IMR-90 (cell line): ENCODE results near the gene ZNF518B. TPM values are rescaled to one million over a fixed set of nuclear protein-coding genes. Genes with fewer than 3 reads are reported as not detected.

Source experiments
- ATAC-seq: fragments of 200-7000 bp; cut with Tn5 transposase; 2 replicates; pipeline ENCODE4 v1.9.1; 2020; ENCODE audit warnings: low read depth, mild to moderate bottlenecking, moderate library complexity
- BruUV-seq: library from RNA; stranded (reverse); fragments of 400-500 nt; replicated peaks from 2 replicates; lab custom pipeline; 2021; lab: Mats Ljungman, UMichigan
- CTCF ChIA-PET: fragments of 300-600 bp; formaldehyde crosslinking; extraction: SDS; loops from one replicate; lab custom pipeline; 2021; ENCODE audit warnings: antibody characterized with exemption; lab: Yijun Ruan, JAX
- POLR2A ChIA-PET: fragments of 300-600 bp; sonication (Branson Sonifier 250); formaldehyde crosslinking; loops from one replicate; lab custom pipeline; 2022; ENCODE audit warnings: antibody characterized with exemption; ENCODE audit not compliant: unreplicated experiment; lab: Charles Lee
- DNase-seq: peaks from one replicate; pipeline ENCODE4 v3.0.0; 2013
- H2AFZ ChIP-seq: replicated peaks from 2 replicates; pipeline ENCODE3; 2013; ENCODE audit warnings: low read length, mild to moderate bottlenecking; ENCODE audit not compliant: poor library complexity
- H2AK5ac ChIP-seq: 2 replicates; pipeline ENCODE4 v1.6.1; 2013; ENCODE audit warnings: low read depth, low read length, inconsistent platforms
- H2AK9ac ChIP-seq: replicated peaks from 2 replicates; pipeline ENCODE3; 2013; ENCODE audit warnings: mild to moderate bottlenecking, low read depth, low read length, moderate library complexity; ENCODE audit not compliant: poor library complexity
- H2BK120ac ChIP-seq: 2 replicates; pipeline ENCODE4 v1.6.1; 2013; ENCODE audit warnings: low read depth, low read length, inconsistent platforms
- H2BK15ac ChIP-seq: 3 replicates; pipeline ENCODE4 v1.6.1; 2013; ENCODE audit warnings: low read depth, low read length, inconsistent platforms
- H2BK20ac ChIP-seq: 2 replicates; pipeline ENCODE4 v1.6.1; 2013; ENCODE audit warnings: low read depth, mild to moderate bottlenecking, inconsistent platforms, low read length, moderate library complexity
- H2BK5ac ChIP-seq: 2 replicates; pipeline ENCODE4 v1.6.1; 2013; ENCODE audit warnings: mild to moderate bottlenecking, low read depth, low read length, inconsistent platforms; ENCODE audit not compliant: poor library complexity, severe bottlenecking
- H3K14ac ChIP-seq: replicated peaks from 2 replicates; pipeline ENCODE4 v1.6.1; 2013; ENCODE audit warnings: low read depth, low read length, inconsistent platforms
- H3K18ac ChIP-seq: 2 replicates; pipeline ENCODE4 v1.6.1; 2013; ENCODE audit warnings: low read depth, low read length, control low read depth
- H3K23ac ChIP-seq: 2 replicates; pipeline ENCODE4 v1.6.1; 2013; ENCODE audit warnings: low read depth, low read length, inconsistent platforms
- H3K27ac ChIP-seq: 2 replicates; pipeline ENCODE4 v1.5.1; 2013; ENCODE audit warnings: mild to moderate bottlenecking, control low read depth, low read length; ENCODE audit not compliant: insufficient read depth
- H3K27me3 ChIP-seq: 2 replicates; pipeline ENCODE4 v1.6.1; 2013; ENCODE audit warnings: low read length; ENCODE audit not compliant: control insufficient read depth, insufficient read depth
- H3K36me3 ChIP-seq: 2 replicates; pipeline ENCODE4 v1.6.1; 2013; ENCODE audit warnings: low read length, mixed read lengths; ENCODE audit not compliant: control insufficient read depth, insufficient read depth
- H3K4ac ChIP-seq: 2 replicates; pipeline ENCODE4 v1.6.1; 2013; ENCODE audit warnings: low read depth, low read length, inconsistent platforms
- H3K4me1 ChIP-seq: 2 replicates; pipeline ENCODE4 v1.6.1; 2013; ENCODE audit warnings: low read length, mixed read lengths; ENCODE audit not compliant: control insufficient read depth, insufficient read depth
- H3K4me2 ChIP-seq: 2 replicates; pipeline ENCODE4 v1.6.1; 2013; ENCODE audit warnings: low read depth, mild to moderate bottlenecking, control low read depth, low read length, moderate library complexity
- H3K4me3 ChIP-seq: 2 replicates; pipeline ENCODE4 v1.5.1; 2013; ENCODE audit warnings: low read depth, mild to moderate bottlenecking, control low read depth, low read length, moderate library complexity; ENCODE audit not compliant: insufficient read depth
- H3K56ac ChIP-seq: 2 replicates; pipeline ENCODE4 v1.6.1; 2013; ENCODE audit warnings: low read length, inconsistent platforms; ENCODE audit not compliant: insufficient read depth; ENCODE audit errors: extremely low read depth
- H3K79me1 ChIP-seq, 2 experiments: 2 replicates each; pipeline ENCODE4 v1.6.1; 2013; ENCODE audit warnings: low read length in 2 of 2, inconsistent platforms in 1 of 2, low read depth in 1 of 2
- H3K9ac ChIP-seq: 2 replicates; pipeline ENCODE4 v1.6.1; 2013; ENCODE audit warnings: low read depth, low read length, control low read depth
- H3K9me1 ChIP-seq: 2 replicates; pipeline ENCODE4 v1.6.1; 2013; ENCODE audit warnings: low read length, inconsistent platforms; ENCODE audit not compliant: insufficient read depth
- H3K9me3 ChIP-seq: 2 replicates; pipeline ENCODE4 v1.6.1; 2013; ENCODE audit warnings: low read length; ENCODE audit not compliant: control insufficient read depth, insufficient read depth
- H4K20me1 ChIP-seq: 2 replicates; pipeline ENCODE4 v1.6.1; 2013; ENCODE audit warnings: low read length, inconsistent platforms; ENCODE audit not compliant: insufficient read depth
- H4K5ac ChIP-seq: 2 replicates; pipeline ENCODE4 v1.6.1; 2013; ENCODE audit warnings: mild to moderate bottlenecking, low read depth, low read length, control low read depth
- H4K8ac ChIP-seq, 2 experiments: 2 replicates each; pipeline ENCODE4 v1.6.1; 2013; ENCODE audit warnings: low read depth in 2 of 2, low read length in 2 of 2, control low read depth in 1 of 2, inconsistent platforms in 1 of 2
- H4K91ac ChIP-seq: 2 replicates; pipeline ENCODE4 v1.6.1; 2013; ENCODE audit warnings: low read depth, low read length, inconsistent platforms; ENCODE audit not compliant: insufficient read depth
- BHLHE40 ChIP-seq: fragments of 150-350 bp; IDR thresholded peaks from 2 replicates; pipeline ENCODE4 v1.6.1; 2016; ENCODE audit warnings: mild to moderate bottlenecking, low read depth, low read length
- CEBPB ChIP-seq: IDR thresholded peaks from 2 replicates; pipeline ENCODE4 v1.6.1; 2012; ENCODE audit warnings: low read depth, low read length, improper control_type of control experiment
- CTCF ChIP-seq: conservative IDR thresholded peaks from 2 replicates; pipeline ENCODE4 v1.5.1; 2012; ENCODE audit warnings: mild to moderate bottlenecking, low read depth, low read length, improper control_type of control experiment
- MAFK ChIP-seq: IDR thresholded peaks from 2 replicates; pipeline ENCODE4 v1.6.1; 2012; ENCODE audit warnings: low read depth, low read length, improper control_type of control experiment
- MAZ ChIP-seq: IDR thresholded peaks from 2 replicates; pipeline ENCODE4 v1.6.1; 2012; ENCODE audit warnings: low read depth, mild to moderate bottlenecking, low read length, improper control_type of control experiment, moderate library complexity, borderline replicate concordance
- MXI1 ChIP-seq: IDR thresholded peaks from 2 replicates; pipeline ENCODE4 v1.6.1; 2012; ENCODE audit warnings: low read depth, mild to moderate bottlenecking, low read length, moderate library complexity, borderline replicate concordance
- NFE2L2 ChIP-seq: fragments of 150-350 bp; IDR thresholded peaks from 2 replicates; pipeline ENCODE4 v1.6.1; 2016; ENCODE audit warnings: low read depth, mild to moderate bottlenecking, low read length
- POLR2A ChIP-seq: IDR thresholded peaks from 2 replicates; pipeline ENCODE4 v1.6.1; 2012; ENCODE audit warnings: mild to moderate bottlenecking, low read depth, low read length
- RAD21 ChIP-seq: IDR thresholded peaks from 2 replicates; pipeline ENCODE4 v1.6.1; 2012; ENCODE audit warnings: low read length, improper control_type of control experiment
- SMC3 ChIP-seq: fragments of 150-350 bp; IDR thresholded peaks from 2 replicates; pipeline ENCODE4 v1.6.1; 2016; ENCODE audit warnings: low read depth, mild to moderate bottlenecking, antibody characterized with exemption, low read length, moderate library complexity
- USF2 ChIP-seq: fragments of 150-350 bp; IDR thresholded peaks from 2 replicates; pipeline ENCODE4 v1.6.1; 2017; ENCODE audit warnings: mild to moderate bottlenecking, antibody characterized with exemption, low read length, low read depth
- WGBS, 2 experiments: methylation state at CpG; one replicate each; pipeline versions ENCODE4 v1.1.5 to v1.1.7; 2013; ENCODE audit warnings: missing lambda C conversion rate in 2 of 2; ENCODE audit not compliant: insufficient read length in 1 of 2; ENCODE audit errors: extremely low coverage in 2 of 2; 5-methylcytosine and 5-hydroxymethylcytosine counted together
- dilution Hi-C: fragments of 300-500 bp; cut with HindIII; formaldehyde crosslinking; loops from one replicate; pipeline ENCODE4 v1.14.3; 2018; ENCODE audit warnings: low sequenced_read_pairs; ENCODE audit not compliant: unreplicated experiment
- in situ Hi-C: fragments of 300-500 bp; cut with MboI; formaldehyde crosslinking; loops from 3 replicates; pipeline ENCODE4 v1.14.3; 2019; ENCODE audit warnings: low sequenced_read_pairs, inconsistent platforms, mixed read lengths
- intact Hi-C: fragments of 100-400 bp; cut with micrococcal nuclease; formaldehyde crosslinking; loops from 2 replicates; pipeline ENCODE4 v1.10.0; 2022
- polyA plus RNA-seq, 3 experiments: library from polyadenylated mRNA; depleted of rRNA; stranded (reverse); fragments of >200 nt; gene quantifications; 2 replicates each; pipeline ENCODE4 v1.2.3, GENCODE V29; 2012; ENCODE audit warnings: low replicate concordance in 1 of 3
- total RNA-seq: library from RNA; depleted of rRNA; stranded (reverse); fragments of >200 nt; gene quantifications from 2 replicates; pipeline ENCODE4 v1.2.3, GENCODE V29; 2012
- TF ChIP-seq, protein P1 (sequence below): fragments of 150-350 bp; IDR thresholded peaks from 2 replicates; pipeline ENCODE4 v1.6.1; 2016; ENCODE audit warnings: low read depth, mild to moderate bottlenecking, low read length, moderate library complexity, borderline replicate concordance

ZNF518B gene
- total and polyA plus RNA-seq, 2 of the 4 experiments (the other 2 are of a cell fraction): 7.3 to 56.8 TPM

GRCh38 chr4:10455133-10455532, 2.1 kb downstream of the ZNF518B start:
- Histone ChIP-seq H3K4me3 (no peak overlapping the region), H3K4me2 (no peak overlapping the region), H3K23ac (no peak overlapping the region), H2BK15ac (no peak overlapping the region), H2AFZ (no peak overlapping the region), H3K27ac (no peak overlapping the region), H3K14ac (no peak overlapping the region), H3K4ac (no peak overlapping the region), H3K4me1 (no peaks in the 10 kb centered on the region), H3K9me3 (peaks cover 2% of the 10 kb centered on the region; the same call in 1 of the 2 replicates), H3K18ac (no peak overlapping the region), H2AK5ac (no peak overlapping the region), H4K8ac (no peak overlapping the region), H2AK9ac (no peak overlapping the region), H4K20me1 (no peaks in the 10 kb centered on the region; the same call in 1 of the 2 replicates), H2BK120ac (no peak overlapping the region), H3K9ac (no peak overlapping the region), H3K79me1 (peaks cover 19 to 34% of the 10 kb centered on the region in 2 experiments), H3K9me1 (no peaks in the 10 kb centered on the region), H3K36me3 (peaks cover 24% of the 10 kb centered on the region), H3K27me3 (no peaks in the 10 kb centered on the region), H3K56ac (no peak overlapping the region), H4K91ac (no peak overlapping the region), H4K5ac (no peak overlapping the region), H2BK5ac (no peak overlapping the region), H2BK20ac (no peak overlapping the region)
- WGBS, 2 experiments: 100% methylated on average over 1 of the region's 2 CpGs; no CpG with 5 or more reads in 1 of the 2 experiments
- in situ Hi-C loops: no loop called here
- dilution Hi-C loops: no loop called here
- no peak for ATAC-seq
- TF ChIP-seq, protein P1, sequence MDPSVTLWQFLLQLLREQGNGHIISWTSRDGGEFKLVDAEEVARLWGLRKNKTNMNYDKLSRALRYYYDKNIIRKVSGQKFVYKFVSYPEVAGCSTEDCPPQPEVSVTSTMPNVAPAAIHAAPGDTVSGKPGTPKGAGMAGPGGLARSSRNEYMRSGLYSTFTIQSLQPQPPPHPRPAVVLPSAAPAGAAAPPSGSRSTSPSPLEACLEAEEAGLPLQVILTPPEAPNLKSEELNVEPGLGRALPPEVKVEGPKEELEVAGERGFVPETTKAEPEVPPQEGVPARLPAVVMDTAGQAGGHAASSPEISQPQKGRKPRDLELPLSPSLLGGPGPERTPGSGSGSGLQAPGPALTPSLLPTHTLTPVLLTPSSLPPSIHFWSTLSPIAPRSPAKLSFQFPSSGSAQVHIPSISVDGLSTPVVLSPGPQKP: no peak
- TF ChIP-seq MXI1 (no peak), POLR2A (no peak), USF2 (no peak), BHLHE40 (no peak), CTCF (no peak), RAD21 (no peak), CEBPB (no peak), MAFK (no peak), NFE2L2 (no peak), SMC3 (no peak), MAZ (no peak)
- intact Hi-C loops: no loop called here
- BruUV-seq: no TSS peak
- CTCF ChIA-PET: no interaction called here
- POLR2A ChIA-PET: no interaction called here
- no peak for DNase-seq
